D721Med (cell line): ENCODE measurements around the gene NCKAP5.

Experiments used
- DNase-seq: peaks from one replicate; pipeline ENCODE4 v3.0.0; 2011; ENCODE audit warnings: low spot score; ENCODE audit not compliant: insufficient read length
- FAIRE-seq: peaks from 2 replicates; lab custom pipeline; 2011; peaks lifted over from hg19 to GRCh38; lab: Jason Lieb, UNC
- CTCF ChIP-seq: IDR thresholded peaks from 2 replicates; pipeline ENCODE4 v1.5.1; 2012; ENCODE audit warnings: mild to moderate bottlenecking, control low read depth; ENCODE audit not compliant: insufficient read depth; ENCODE audit errors: missing control alignments

Gene NCKAP5

GRCh38 chr2:132837769-132838168 lies 730.5 kb downstream of the NCKAP5 start:
- no peak for TF ChIP-seq CTCF

GRCh38 chr2:132830321-132830827 lies 737.9 kb downstream of the NCKAP5 start:
- no peak for TF ChIP-seq CTCF
- FAIRE-seq, result no peak
- no peak for DNase-seq

More at GRCh38 chr2:132837769-132838168, 730.5 kb downstream of the NCKAP5 start:
- FAIRE-seq (no peak), DNase-seq (no peak)

GRCh38 chr2:132825601-132826000 lies 742.7 kb downstream of the NCKAP5 start:
- FAIRE-seq, result peak; percentile 95
- TF ChIP-seq CTCF, result no peak
- no peak for DNase-seq

GRCh38 chr2:132824716-132825115 lies 743.5 kb downstream of the NCKAP5 start:
- no peak for TF ChIP-seq CTCF
- peak; percentile 55 for FAIRE-seq
- no peak for DNase-seq

GRCh38 chr2:132816234-132816633 lies 752.0 kb downstream of the NCKAP5 start:
- FAIRE-seq (no peak), DNase-seq (no peak)
- TF ChIP-seq CTCF, result no peak

GRCh38 chr2:132815516-132815915 lies 752.7 kb downstream of the NCKAP5 start:
- no peak for DNase-seq

GRCh38 chr2:132814651-132815050 lies 753.6 kb downstream of the NCKAP5 start:
- FAIRE-seq (peak; percentile 73), DNase-seq (no peak)
- no peak for TF ChIP-seq CTCF

More at GRCh38 chr2:132815516-132815915, 752.7 kb downstream of the NCKAP5 start:
- FAIRE-seq, result no peak
- no peak for TF ChIP-seq CTCF
